Astrocyte of the cerebellum (primary cell): ENCODE measurements around the gene VWA5A.
"Not testable (repeated sequence)": the region's sequence is repeated elsewhere in the genome, so short reads cannot be mapped to it uniquely, and the experiment has no call there.

Source experiments
- DNase-seq: peaks from one replicate; pipeline ENCODE4 v3.0.0-alpha.2; 2011; ENCODE audit warnings: low read depth
- H3K4me3 ChIP-seq: 2 replicates; pipeline ENCODE4 v1.5.1; 2011; ENCODE audit warnings: mild to moderate bottlenecking, low read depth, low read length, moderate library complexity
- in situ Hi-C: cut with HindIII; loops from 2 replicates; pipeline ENCODE4 v1.10.0; 2017; ENCODE audit warnings: low sequenced_read_pairs
- TF ChIP-seq, protein P1 (sequence below): IDR thresholded peaks from 2 replicates; pipeline ENCODE4 v1.5.1; 2012; ENCODE audit warnings: low read length, low read depth, moderate library complexity, mild to moderate bottlenecking; ENCODE audit errors: missing control alignments

Gene VWA5A

DNA sequence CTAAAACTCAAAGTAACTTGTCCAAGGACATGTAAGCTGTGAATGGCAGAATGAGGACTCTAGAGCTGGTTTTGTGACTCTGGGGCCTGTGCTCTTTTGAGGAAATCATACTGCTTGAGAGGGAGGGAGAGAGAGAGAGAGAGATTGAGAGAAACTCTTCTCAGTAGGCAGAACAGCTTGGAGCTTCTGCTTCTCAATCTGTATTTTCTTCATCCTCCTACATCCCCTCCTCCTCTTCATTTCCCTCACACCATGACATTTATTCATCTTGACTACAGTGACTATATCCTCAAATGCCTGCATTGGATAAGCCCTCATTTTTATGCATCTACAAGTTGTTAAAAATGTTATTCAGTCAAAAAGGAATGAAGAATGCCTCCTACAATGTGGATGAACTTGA, 44.2 kb downstream of the VWA5A start:
- no peak for DNase-seq
- in situ Hi-C loops, result no loop called here
- no peak overlapping the region for H3K4me3 ChIP-seq
- TF ChIP-seq, protein P1, sequence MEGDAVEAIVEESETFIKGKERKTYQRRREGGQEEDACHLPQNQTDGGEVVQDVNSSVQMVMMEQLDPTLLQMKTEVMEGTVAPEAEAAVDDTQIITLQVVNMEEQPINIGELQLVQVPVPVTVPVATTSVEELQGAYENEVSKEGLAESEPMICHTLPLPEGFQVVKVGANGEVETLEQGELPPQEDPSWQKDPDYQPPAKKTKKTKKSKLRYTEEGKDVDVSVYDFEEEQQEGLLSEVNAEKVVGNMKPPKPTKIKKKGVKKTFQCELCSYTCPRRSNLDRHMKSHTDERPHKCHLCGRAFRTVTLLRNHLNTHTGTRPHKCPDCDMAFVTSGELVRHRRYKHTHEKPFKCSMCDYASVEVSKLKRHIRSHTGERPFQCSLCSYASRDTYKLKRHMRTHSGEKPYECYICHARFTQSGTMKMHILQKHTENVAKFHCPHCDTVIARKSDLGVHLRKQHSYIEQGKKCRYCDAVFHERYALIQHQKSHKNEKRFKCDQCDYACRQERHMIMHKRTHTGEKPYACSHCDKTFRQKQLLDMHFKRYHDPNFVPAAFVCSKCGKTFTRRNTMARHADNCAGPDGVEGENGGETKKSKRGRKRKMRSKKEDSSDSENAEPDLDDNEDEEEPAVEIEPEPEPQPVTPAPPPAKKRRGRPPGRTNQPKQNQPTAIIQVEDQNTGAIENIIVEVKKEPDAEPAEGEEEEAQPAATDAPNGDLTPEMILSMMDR, result no peak

DNA sequence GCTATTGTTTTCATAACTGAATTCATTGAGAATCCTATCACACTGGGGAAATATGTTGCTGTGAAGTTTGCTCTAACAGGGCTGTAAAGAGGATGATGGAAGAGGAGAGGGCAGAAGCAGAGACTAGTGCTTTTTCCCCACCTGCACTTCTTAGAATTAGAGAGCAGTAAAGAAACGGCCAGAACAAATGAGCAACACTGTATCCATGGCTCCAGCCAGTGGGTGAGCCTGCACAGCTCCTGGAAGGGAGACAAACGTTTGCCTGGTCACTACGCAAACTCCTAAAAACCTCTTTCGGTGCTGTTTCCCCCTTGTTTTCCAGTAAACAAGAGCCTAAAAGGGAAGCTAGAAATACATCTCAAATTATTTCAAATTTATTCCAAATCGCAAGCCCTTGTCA, 45.7 kb downstream of the VWA5A start:
- DNase-seq, result no peak
- no peak overlapping the region for H3K4me3 ChIP-seq
- in situ Hi-C loops, result no loop called here
- TF ChIP-seq, protein P1, result no peak

- TF ChIP-seq, protein P1, result no peak
- DNase-seq, result no peak
- in situ Hi-C loops, result no loop called here
- H3K4me3 ChIP-seq, result no peak overlapping the region
Measured at GRCh38 chr11:124167826-124168231, 52.6 kb downstream of the VWA5A start.

DNA sequence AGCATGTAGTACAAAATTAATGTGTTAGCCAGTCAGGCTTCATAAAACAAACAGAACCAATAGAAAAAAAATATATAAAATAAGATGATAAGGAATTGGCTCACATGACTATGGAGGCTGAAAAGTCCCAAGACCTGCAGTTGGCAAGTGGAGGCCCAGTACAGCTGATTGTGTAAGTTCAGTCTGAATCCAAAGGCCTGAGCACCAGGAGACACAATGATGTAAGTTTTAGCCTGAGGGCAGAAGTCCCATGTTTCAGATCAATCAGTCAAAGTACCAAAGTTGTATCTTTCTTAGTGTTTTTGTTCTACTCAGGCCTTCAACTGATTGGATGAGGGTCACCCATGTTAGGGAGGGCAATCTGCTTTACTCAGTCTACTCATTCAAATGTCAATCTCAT, 53.5 kb downstream of the VWA5A start:
- H3K4me3 ChIP-seq, result no peak overlapping the region
- in situ Hi-C loops, result no loop called here
- TF ChIP-seq, protein P1, result no peak
- DNase-seq, result no peak

DNA sequence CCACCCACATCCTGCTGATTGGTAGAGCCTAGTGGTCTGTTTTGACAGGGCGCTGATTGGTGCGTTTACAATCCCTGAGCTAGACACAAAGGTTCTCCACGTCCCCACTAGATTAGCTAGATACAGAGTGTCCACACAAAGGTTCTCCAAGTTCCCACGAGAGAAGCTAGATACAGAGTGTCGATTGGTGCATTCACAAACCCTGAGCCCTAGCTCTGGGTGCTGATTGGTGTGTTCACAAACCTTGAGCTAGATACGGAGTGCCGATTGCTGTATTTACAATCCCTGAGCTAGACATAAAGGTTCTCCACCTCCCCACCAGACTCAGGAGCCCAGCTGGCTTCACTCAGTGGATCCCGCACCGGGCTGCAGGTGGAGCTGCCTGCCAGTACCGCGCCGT, 55.1 kb downstream of the VWA5A start:
- DNase-seq, H3K4me3 ChIP-seq: not testable (repeated sequence)

GRCh38 chr11:124170801-124171586, 55.7 kb downstream of the VWA5A start:
- in situ Hi-C loops, result no loop called here
- no peak overlapping the region for H3K4me3 ChIP-seq
- TF ChIP-seq, protein P1, result no peak
- no peak for DNase-seq

More for the DNA sequence above, 55.1 kb downstream of the VWA5A start:
- in situ Hi-C loops, result not testable (repeated sequence)

DNA sequence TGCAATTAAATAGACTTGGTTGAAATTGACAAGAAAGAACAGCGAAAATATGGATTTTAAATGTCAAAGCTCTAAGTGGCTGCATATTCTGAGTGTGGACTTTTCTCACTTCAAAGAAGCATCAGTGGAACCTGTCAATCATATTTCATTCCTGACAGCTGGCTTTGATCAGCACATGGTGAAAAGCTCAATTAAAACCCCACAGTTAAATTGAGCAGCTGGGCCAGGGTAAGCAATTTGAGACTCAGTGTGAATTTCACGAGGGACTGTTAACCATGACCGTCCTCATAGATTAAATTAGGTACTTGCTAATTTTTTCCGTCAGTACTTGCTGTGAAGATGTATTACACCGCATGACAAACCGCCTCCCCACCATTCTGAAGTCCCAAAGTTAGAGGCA, 56.9 kb downstream of the VWA5A start:
- in situ Hi-C loops, result no loop called here
- TF ChIP-seq, protein P1, result no peak
- H3K4me3 ChIP-seq, result no peak overlapping the region
- DNase-seq, result no peak
